Astrocyte (in vitro differentiated cells and primary cell): ENCODE results near the gene TRPC5OS. TPM values are rescaled to one million over a fixed set of nuclear protein-coding genes. Genes with fewer than 3 reads are reported as not detected.

Experiments used
- DNase-seq: peaks from one replicate; pipeline ENCODE4 v3.0.0-alpha.2; 2010; ENCODE audit warnings: low read depth
- FAIRE-seq: peaks from 2 replicates; lab custom pipeline; 2011; peaks lifted over from hg19 to GRCh38; lab: Jason Lieb, UNC
- H2AFZ ChIP-seq: 2 replicates; pipeline ENCODE4 v1.6.0; 2012; ENCODE audit warnings: low read depth, low read length, inconsistent platforms
- H3K27ac ChIP-seq: 2 replicates; pipeline ENCODE4 v1.5.1; 2011; ENCODE audit warnings: low read depth, low read length, inconsistent platforms
- H3K27me3 ChIP-seq: 2 replicates; pipeline ENCODE4 v1.6.0; 2011; ENCODE audit warnings: low read length, inconsistent platforms; ENCODE audit not compliant: insufficient read depth
- H3K36me3 ChIP-seq: 2 replicates; pipeline ENCODE4 v1.5.1; 2011; ENCODE audit warnings: low read length, inconsistent platforms; ENCODE audit not compliant: insufficient read depth
- H3K4me1 ChIP-seq: 2 replicates; pipeline ENCODE4 v1.5.1; 2011; ENCODE audit warnings: low read length, inconsistent platforms; ENCODE audit not compliant: insufficient read depth
- H3K4me2 ChIP-seq: 2 replicates; pipeline ENCODE4 v1.6.0; 2012; ENCODE audit warnings: low read length, inconsistent platforms
- H3K4me3 ChIP-seq: 2 replicates; pipeline ENCODE4 v1.5.1; 2011; ENCODE audit warnings: low read depth, mild to moderate bottlenecking, low read length, inconsistent platforms; ENCODE audit not compliant: insufficient read depth
- H3K79me2 ChIP-seq: 2 replicates; pipeline ENCODE4 v1.6.0; 2012; ENCODE audit warnings: mild to moderate bottlenecking, low read length, inconsistent platforms; ENCODE audit not compliant: insufficient read depth
- H3K9ac ChIP-seq: 2 replicates; pipeline ENCODE4 v1.6.0; 2012; ENCODE audit warnings: mild to moderate bottlenecking, low read length, inconsistent platforms
- H3K9me3 ChIP-seq: 2 replicates; pipeline ENCODE4 v1.5.1; 2012; ENCODE audit warnings: low read depth, mild to moderate bottlenecking, low read length, inconsistent platforms; ENCODE audit not compliant: insufficient read depth
- H4K20me1 ChIP-seq: 2 replicates; pipeline ENCODE4 v1.6.0; 2012; ENCODE audit warnings: low read length, inconsistent platforms; ENCODE audit not compliant: insufficient read depth
- H3K27ac Mint-ChIP-seq: one replicate; pipeline ENCODE4 v1.8.0; 2021; ENCODE audit warnings: mild to moderate bottlenecking, mixed read lengths; ENCODE audit not compliant: unreplicated experiment
- H3K27me3 Mint-ChIP-seq: one replicate; pipeline ENCODE4 v1.8.0; 2021; ENCODE audit warnings: low read depth, mixed read lengths; ENCODE audit not compliant: unreplicated experiment
- H3K36me3 Mint-ChIP-seq: one replicate; pipeline ENCODE4 v1.8.0; 2021; ENCODE audit warnings: low read depth, mixed read lengths; ENCODE audit not compliant: unreplicated experiment
- H3K4me1 Mint-ChIP-seq: one replicate; pipeline ENCODE4 v1.8.0; 2021; ENCODE audit warnings: low read depth, mixed read lengths; ENCODE audit not compliant: unreplicated experiment
- H3K4me3 Mint-ChIP-seq: one replicate; pipeline ENCODE4 v1.8.0; 2021; ENCODE audit warnings: mild to moderate bottlenecking, moderate library complexity, mixed read lengths; ENCODE audit not compliant: unreplicated experiment
- H3K9me3 Mint-ChIP-seq: one replicate; pipeline ENCODE4 v1.8.0; 2021; ENCODE audit warnings: mild to moderate bottlenecking, mixed read lengths; ENCODE audit not compliant: unreplicated experiment
- CTCF ChIP-seq: IDR thresholded peaks from 2 replicates; pipeline ENCODE4 v1.5.1; 2011; ENCODE audit warnings: low read depth, mild to moderate bottlenecking, inconsistent platforms, low read length, moderate library complexity; ENCODE audit not compliant: insufficient read depth
- EZH2 ChIP-seq: IDR thresholded peaks from 2 replicates; pipeline ENCODE4 v1.6.1; 2012; ENCODE audit warnings: mild to moderate bottlenecking, low read length, inconsistent platforms; ENCODE audit not compliant: insufficient read depth
- total RNA-seq: library from RNA; stranded (reverse); gene quantifications from 2 replicates; pipeline ENCODE4 v1.2.1, GENCODE V29; 2021

TRPC5OS gene
- total RNA-seq, 1 donor from 2014 or later, result not detected

GRCh38 chrX:111917591-111917990, 41.6 kb downstream of the TRPC5OS start:
- Histone ChIP-seq H3K9me3 (no peaks in the 10 kb centered on the region), H4K20me1 (no peaks in the 10 kb centered on the region), H3K9ac (no peak overlapping the region), H3K4me2 (no peak overlapping the region), H3K4me3 (no peak overlapping the region), H3K27ac (no peak overlapping the region), H3K4me1 (no peaks in the 10 kb centered on the region), H3K27me3 (no peaks in the 10 kb centered on the region), H3K79me2 (no peaks in the 10 kb centered on the region), H2AFZ (no peak overlapping the region), H3K36me3 (no peaks in the 10 kb centered on the region)
- TF ChIP-seq CTCF, result no peak
- no peak for TF ChIP-seq EZH2
- no peaks in the 10 kb centered on the region for H3K9me3 Mint-ChIP-seq
- no peak for DNase-seq
- no peaks in the 10 kb centered on the region for H3K4me1 Mint-ChIP-seq
- no peaks in the 10 kb centered on the region for H3K27me3 Mint-ChIP-seq
- FAIRE-seq, result no peak
- H3K4me3 Mint-ChIP-seq, result no peak overlapping the region
- H3K36me3 Mint-ChIP-seq, result no peaks in the 10 kb centered on the region
- H3K27ac Mint-ChIP-seq, result no peak overlapping the region

- Histone ChIP-seq H3K27me3 (no peaks in the 10 kb centered on the region), H3K27ac (no peak overlapping the region), H3K4me1 (no peaks in the 10 kb centered on the region), H3K4me3 (no peak overlapping the region), H3K4me2 (no peak overlapping the region), H3K36me3 (no peaks in the 10 kb centered on the region), H3K79me2 (no peaks in the 10 kb centered on the region), H4K20me1 (no peaks in the 10 kb centered on the region), H3K9ac (no peak overlapping the region), H3K9me3 (no peaks in the 10 kb centered on the region), H2AFZ (no peak overlapping the region)
- FAIRE-seq, result peak; percentile 73
- Mint-ChIP-seq H3K36me3 (no peaks in the 10 kb centered on the region), H3K9me3 (no peaks in the 10 kb centered on the region), H3K27ac (no peak overlapping the region), H3K4me3 (no peak overlapping the region), H3K27me3 (no peaks in the 10 kb centered on the region), H3K4me1 (no peaks in the 10 kb centered on the region)
- DNase-seq, result no peak
- no peak for TF ChIP-seq CTCF
- no peak for TF ChIP-seq EZH2
Measured at GRCh38 chrX:111928456-111928855, 52.5 kb downstream of the TRPC5OS start.

Other genes with a start within 250 kb of the TRPC5OS start
- 21.2 and 31.0 TPM in 2 replicates for gene ALG13, start 195.0 kb upstream of the TRPC5OS start, total RNA-seq
- not detected in 2 replicates for gene TRPC5, start 206.6 kb downstream of the TRPC5OS start, total RNA-seq
- not detected in 2 replicates for gene RTL4, start 206.8 kb downstream of the TRPC5OS start, total RNA-seq